HPDE6-E6E7 (cell line): Measurements from ENCODE around the gene CHD9.

Source experiments
- DNase-seq: peaks from one replicate; pipeline ENCODE4 v3.0.0; 2011; ENCODE audit warnings: missing footprints; ENCODE audit errors: extremely low spot score

CHD9 gene

GRCh38 chr16:53187775-53188174, 133.0 kb downstream of the CHD9 start:
- DNase-seq = no peak

- DNase-seq = no peak
Observed at GRCh38 chr16:53191413-53191812, 136.6 kb downstream of the CHD9 start.

GRCh38 chr16:53198933-53199332, 144.1 kb downstream of the CHD9 start:
- DNase-seq = no peak

GRCh38 chr16:53201900-53202299, 147.1 kb downstream of the CHD9 start:
- no peak for DNase-seq

GRCh38 chr16:53202398-53202797, 147.6 kb downstream of the CHD9 start:
- no peak for DNase-seq

- peak; percentile 83 for DNase-seq
Observed at GRCh38 chr16:53207810-53208752, 153.3 kb downstream of the CHD9 start.

- no peak for DNase-seq
Observed at GRCh38 chr16:53209429-53209828, 154.6 kb downstream of the CHD9 start.

GRCh38 chr16:53209877-53210276, 155.1 kb downstream of the CHD9 start:
- no peak for DNase-seq

GRCh38 chr16:53211253-53211652, 156.5 kb downstream of the CHD9 start:
- no peak for DNase-seq

GRCh38 chr16:53212893-53213223, 158.1 kb downstream of the CHD9 start:
- no peak for DNase-seq

GRCh38 chr16:53213542-53213941, 158.8 kb downstream of the CHD9 start:
- DNase-seq = no peak

- no peak for DNase-seq
Observed at GRCh38 chr16:53216798-53217197, 162.0 kb downstream of the CHD9 start.

GRCh38 chr16:53219371-53219770, 164.6 kb downstream of the CHD9 start:
- no peak for DNase-seq

- DNase-seq = peak; percentile 32
Observed at GRCh38 chr16:53219795-53220454, 165.1 kb downstream of the CHD9 start.

- no peak for DNase-seq
Observed at GRCh38 chr16:53220585-53220984, 165.8 kb downstream of the CHD9 start.

GRCh38 chr16:53224951-53225533, 170.3 kb downstream of the CHD9 start:
- no peak for DNase-seq

- DNase-seq = no peak
Observed at GRCh38 chr16:53232826-53233529, 178.2 kb downstream of the CHD9 start.

GRCh38 chr16:53234836-53235235, 180.0 kb downstream of the CHD9 start:
- DNase-seq = no peak

- DNase-seq = no peak
Observed at GRCh38 chr16:53235851-53236250, 181.1 kb downstream of the CHD9 start.

- DNase-seq = no peak
Observed at GRCh38 chr16:53249331-53249730, 194.5 kb downstream of the CHD9 start.

- DNase-seq = no peak
Observed at GRCh38 chr16:53257001-53257400, 202.2 kb downstream of the CHD9 start.

GRCh38 chr16:53258809-53259208, 204.0 kb downstream of the CHD9 start:
- no peak for DNase-seq
